HepG2 (cell line): ENCODE measurements around the gene RIPOR3. TPM values are rescaled to one million over a fixed set of nuclear protein-coding genes. Genes with fewer than 3 reads are reported as not detected.

Experiments
- ATAC-seq: fragments of 200-7000 bp; cut with Tn5 transposase; 3 replicates; pipeline ENCODE4 v1.9.1; 2020; ENCODE audit warnings: mild to moderate bottlenecking, moderate library complexity
- BruUV-seq: library from RNA; stranded (reverse); fragments of 400-500 nt; replicated peaks from 2 replicates; lab custom pipeline; 2021; lab: Mats Ljungman, UMichigan
- CTCF ChIA-PET: fragments of 300-600 bp; formaldehyde crosslinking; extraction: SDS; loops from one replicate; lab custom pipeline; 2021; ENCODE audit warnings: low total read pairs, inconsistent platforms, low intra/inter-chr PET ratio; lab: Yijun Ruan, JAX
- POLR2A ChIA-PET: fragments of 350-600 bp; sonication (Branson Sonifier 250); formaldehyde crosslinking; loops from one replicate; lab custom pipeline; 2020; ENCODE audit warnings: antibody characterized with exemption, inconsistent platforms; lab: Yijun Ruan, JAX
- DNase-seq: peaks from one replicate; pipeline ENCODE4 v3.0.0-alpha.2; 2015; ENCODE audit warnings: low spot score
- FAIRE-seq: peaks from 3 replicates; lab custom pipeline; 2011; peaks lifted over from hg19 to GRCh38; lab: Jason Lieb, UNC
- H2AFZ ChIP-seq: one replicate; pipeline ENCODE4 v1.6.1; 2011; ENCODE audit warnings: low read length, inconsistent platforms
- H3K27ac ChIP-seq: fragments of 300-600 bp; 3 replicates; pipeline ENCODE4 v1.8.0; 2011; ENCODE audit warnings: mixed run types, mild to moderate bottlenecking, mixed read lengths, low read length, inconsistent platforms; ENCODE audit not compliant: insufficient read depth; ENCODE audit errors: extremely low read length
- H3K27me3 ChIP-seq, 2 experiments: fragments of 200-600 bp in 1 of 2; 2 replicates in 1 of 2; 3 replicates in 1 of 2; pipeline versions ENCODE4 v1.6.0 to v1.8.0; 2011; ENCODE audit warnings: low read length in 2 of 2, mild to moderate bottlenecking in 2 of 2, moderate library complexity in 2 of 2, inconsistent platforms in 1 of 2; ENCODE audit not compliant: insufficient read depth in 2 of 2, control insufficient read depth in 1 of 2
- H3K36me3 ChIP-seq, 2 experiments: fragments of 200-600 bp in 1 of 2; replicated peaks in 1 of 2; 2 replicates in 1 of 2; 3 replicates in 1 of 2; pipeline versions ENCODE4 v1.5.1 to v1.8.0; 2011; ENCODE audit warnings: low read length in 2 of 2, inconsistent platforms in 1 of 2; ENCODE audit not compliant: insufficient read depth in 2 of 2, control insufficient read depth in 1 of 2
- H3K4me1 ChIP-seq: 2 replicates; pipeline ENCODE4 v1.5.1; 2012; ENCODE audit warnings: low read length, inconsistent platforms; ENCODE audit not compliant: insufficient read depth
- H3K4me2 ChIP-seq: 2 replicates; pipeline ENCODE4 v1.6.0; 2011; ENCODE audit warnings: low read depth, low read length, inconsistent platforms
- H3K4me3 ChIP-seq, 3 experiments: fragments of 200-600 bp in 1 of 3; sonication (generic), shearing (Covaris generic) in 1 of 3; replicated peaks in 1 of 3; 2 replicates each; pipeline ENCODE4 v1.5.1; 2011 to 2016; ENCODE audit warnings: low read length in 3 of 3, inconsistent platforms in 2 of 3, low read depth in 2 of 3, mild to moderate bottlenecking in 2 of 3, control low read depth in 1 of 3, mixed read lengths in 1 of 3; ENCODE audit not compliant: insufficient read depth in 1 of 3
- H3K79me2 ChIP-seq: one replicate; pipeline ENCODE4 v1.6.1; 2011; ENCODE audit warnings: low read length, inconsistent platforms; ENCODE audit not compliant: insufficient read depth
- H3K9ac ChIP-seq: 2 replicates; pipeline ENCODE4 v1.6.0; 2011; ENCODE audit warnings: mild to moderate bottlenecking, low read depth, low read length, inconsistent platforms; ENCODE audit not compliant: insufficient read depth
- H3K9me3 ChIP-seq: 2 replicates; pipeline ENCODE4 v1.5.1; 2012; ENCODE audit warnings: mild to moderate bottlenecking, low read length
- H4K20me1 ChIP-seq: 2 replicates; pipeline ENCODE4 v1.6.0; 2011; ENCODE audit warnings: inconsistent platforms, mild to moderate bottlenecking, low read length, moderate library complexity; ENCODE audit not compliant: insufficient read depth
- AGO2 ChIP-seq: fragments of 200-400 bp; formaldehyde crosslinking; optimal IDR thresholded peaks from 2 replicates; pipeline ENCODE3; 2017; ENCODE audit warnings: mild to moderate bottlenecking, low read depth, low read length, moderate library complexity
- ATAD3A ChIP-seq: sonication (generic); formaldehyde crosslinking; IDR thresholded peaks from 2 replicates; pipeline ENCODE4 v1.4.0; 2020; ENCODE audit warnings: missing genetic modification reagents
- FOXO4 ChIP-seq: sonication (generic); formaldehyde crosslinking; conservative IDR thresholded peaks from 2 replicates; pipeline ENCODE4 v1.8.1; 2023; ENCODE audit warnings: missing genetic modification reagents
- PRMT3 ChIP-seq: sonication (generic); formaldehyde crosslinking; IDR thresholded peaks from 2 replicates; pipeline ENCODE4 v1.8.1; 2022; ENCODE audit warnings: low read depth, mild to moderate bottlenecking, moderate library complexity, missing genetic modification reagents, borderline replicate concordance
- STAG1 ChIP-seq: sonication (generic); formaldehyde crosslinking; IDR thresholded peaks from 2 replicates; pipeline ENCODE4 v1.4.0; 2020; ENCODE audit warnings: missing genetic modification reagents
- TBX2 ChIP-seq: sonication (generic); formaldehyde crosslinking; IDR thresholded peaks from 2 replicates; pipeline ENCODE4 v1.5.0; 2020; ENCODE audit warnings: missing genetic modification reagents, mild to moderate bottlenecking, borderline replicate concordance
- ZNF121 ChIP-seq: sonication (generic); formaldehyde crosslinking; IDR thresholded peaks from 2 replicates; pipeline ENCODE4 v1.5.0; 2020; ENCODE audit warnings: mild to moderate bottlenecking, missing genetic modification reagents
- ZNF225 ChIP-seq: sonication (generic); formaldehyde crosslinking; IDR thresholded peaks from 2 replicates; pipeline ENCODE4 v1.4.0; 2020; ENCODE audit warnings: mild to moderate bottlenecking, missing genetic modification reagents
- WGBS: methylation state at CpG from one replicate; pipeline ENCODE4 v1.1.6; 2017; ENCODE audit warnings: low lambda C conversion rate; 5-methylcytosine and 5-hydroxymethylcytosine counted together
- in situ Hi-C: cut with HindIII; loops from 2 replicates; pipeline ENCODE4 v1.10.0; 2017; ENCODE audit warnings: low pct_unique_long_range_greater_than_20kb; ENCODE audit not compliant: extremely low pct_ligation_motif_present
- intact Hi-C: fragments of 100-400 bp; cut with micrococcal nuclease; formaldehyde crosslinking; loops from one replicate; pipeline ENCODE4 v1.10.0; 2022; ENCODE audit not compliant: unreplicated experiment
- polyA plus RNA-seq, 8 experiments: library from polyadenylated mRNA; depleted of rRNA in 3 of 8; stranded (reverse) in 7 of 8; unstranded in 1 of 8; fragments of >200 nt; fragmentation: Illumina TruSeq in 4 of 8; extraction: Trizol in 4 of 8; gene quantifications; 2 replicates each; pipeline versions ENCODE4 v1.2.1 to v1.2.3, GENCODE V29; 2011 to 2016; ENCODE audit warnings: low read depth in 4 of 8, missing spikeins in 1 of 8, mixed read lengths in 1 of 8; ENCODE audit not compliant: insufficient read depth in 1 of 8
- total RNA-seq, 5 experiments: library from RNA; depleted of rRNA; stranded (reverse); fragments of >200 nt; fragmentation: Illumina TruSeq; extraction: Trizol; gene quantifications; 2 replicates each; pipeline ENCODE4 v1.2.3, GENCODE V29; 2016; ENCODE audit warnings: low read depth in 1 of 5

RIPOR3 gene
- total and polyA plus RNA-seq, 2 of the 13 experiments (the other 11 are each of a cell fraction or from before 2014, with no cell fraction given): 0.18 TPM; not detected in 1

GRCh38 chr20:50580842-50581544, 110.3 kb downstream of the RIPOR3 start:
- Histone ChIP-seq H4K20me1 (no peaks in the 10 kb centered on the region), H3K4me2 (no peak overlapping the region), H3K36me3 (peaks cover 55 to 88% of the 10 kb centered on the region in 2 experiments), H2AFZ (no peak overlapping the region), H3K27me3 (no peaks in the 10 kb centered on the region), H3K9me3 (no peaks in the 10 kb centered on the region), H3K79me2 (no peaks in the 10 kb centered on the region), H3K9ac (no peak overlapping the region), H3K27ac (no peak overlapping the region), H3K4me3 (no peak overlapping the region), H3K4me1 (no peaks in the 10 kb centered on the region)
- in situ Hi-C loops: loop anchor here (10.0 kb wide), 1 partner anchor 466 kb away; the partner anchor contains the start of gene UBE2V1
- TF ChIP-seq STAG1 (CRISPR knock-in tag) (no peak), TBX2 (0 out of 2 replicates have a peak, but pooled peaks have one; percentile 42), ATAD3A (CRISPR knock-in tag) (no peak), AGO2 (peak; percentile 52), ZNF225 (peak; percentile 61; the same call in 1 of the 2 replicates), FOXO4 (CRISPR knock-in tag) (0 out of 2 replicates have a peak, but pooled peaks have one; percentile 22), PRMT3 (CRISPR knock-in tag) (no peak), ZNF121 (CRISPR knock-in tag) (no peak)
- intact Hi-C loops: loop anchor here (1.0 to 5.0 kb wide), 4 partner anchors 103 to 459 kb away; no protein-coding TSS in a partner anchor
- FAIRE-seq: no peak
- no peak for DNase-seq
- no peak for ATAC-seq
- CTCF ChIA-PET: interaction anchor here (1.2 to 6.2 kb wide), 6 partner anchors 102 to 460 kb away, joined by 4 to 45 read pairs (median 8); partner anchors contain the start of gene CEBPB
- POLR2A ChIA-PET: no interaction called here
- WGBS: 96% methylated on average over 21 of the region's 21 CpGs
- no TSS peak for BruUV-seq
